T-helper 1 cell treated with Interleukin-12 subunit alpha and Interleukin-12 subunit beta and Interleukin-4 antibody, amounts not matched to agents 30 ng/mL and 1 ng/mL, for 36 hours (primary cell): Measurements from ENCODE around the gene RRAS. TPM values are rescaled to one million over a fixed set of nuclear protein-coding genes. Genes with fewer than 3 reads are reported as not detected.
"Not testable (repeated sequence)": the region's sequence is repeated elsewhere in the genome, so short reads cannot be mapped to it uniquely, and the experiment has no call there.

Source experiments
- intact Hi-C: fragments of 100-400 bp; cut with micrococcal nuclease; formaldehyde crosslinking; loops from one replicate; pipeline ENCODE4 v1.15.1; 2024
- total RNA-seq: library from RNA; stranded (reverse); gene quantifications from 2 replicates; pipeline ENCODE4 v1.2.3, GENCODE V29; 2022

RRAS gene
- total RNA-seq, 1 donor from 2014 or later: 12.0 TPM

GRCh38 chr19:49636233-49636932, 3.6 kb downstream of the RRAS start:
- intact Hi-C loops: no loop called here

- intact Hi-C loops: no loop called here
Observed at GRCh38 chr19:49635530-49636232, 4.3 kb downstream of the RRAS start.

GRCh38 chr19:49633273-49633672, 6.7 kb downstream of the RRAS start:
- intact Hi-C loops: not testable (repeated sequence)

DNA sequence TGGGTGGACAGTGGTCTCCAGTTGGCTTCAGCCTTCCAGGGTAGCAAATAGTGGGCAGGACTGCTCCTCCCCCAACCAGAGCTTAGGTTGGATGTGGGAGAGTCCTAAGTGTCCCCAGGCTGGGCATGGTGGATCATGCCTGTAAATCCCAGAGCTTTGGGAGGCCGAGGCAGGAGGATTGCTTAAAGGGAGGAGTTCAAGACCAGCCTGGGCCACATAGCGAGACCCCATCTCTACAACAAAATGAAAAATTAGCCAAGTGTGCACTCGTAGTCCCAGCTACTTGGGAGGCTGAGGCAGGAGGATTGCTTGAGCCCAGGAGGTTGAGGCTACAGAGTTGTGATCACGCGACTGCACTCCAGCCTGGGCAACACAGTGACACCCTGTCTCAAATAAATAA, 7.4 kb downstream of the RRAS start:
- intact Hi-C loops: no loop called here

- intact Hi-C loops: no loop called here
Observed at GRCh38 chr19:49631610-49632192, 8.2 kb downstream of the RRAS start.

DNA sequence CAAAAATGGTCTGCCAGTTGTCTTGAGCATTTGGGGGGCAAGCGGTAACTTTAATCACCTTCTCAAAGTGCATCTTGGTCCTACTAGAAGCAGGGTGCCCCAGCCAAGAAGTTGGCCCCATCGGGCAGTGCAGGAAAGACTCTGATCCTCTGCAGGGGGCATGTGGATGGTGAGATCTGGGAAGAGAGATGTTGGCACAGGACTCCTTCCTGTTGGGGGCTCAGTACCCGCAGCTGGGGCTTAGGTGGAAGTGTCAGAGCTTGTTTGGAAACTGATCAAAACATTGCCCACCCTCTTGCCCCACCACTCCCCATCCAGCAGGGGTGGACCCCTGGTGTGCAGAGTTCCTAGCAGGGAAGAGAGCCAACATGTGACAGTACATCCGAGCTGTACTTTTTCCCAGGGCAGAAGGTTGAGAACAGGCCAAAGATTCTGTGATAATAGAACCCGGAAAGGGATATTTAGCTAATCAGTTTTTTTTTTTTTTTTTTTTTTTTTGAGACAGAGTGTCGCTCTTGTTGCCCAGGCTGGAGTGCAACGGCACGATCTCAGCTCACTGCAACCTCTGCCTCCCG, 8.8 kb downstream of the RRAS start:
- intact Hi-C loops: no loop called here

DNA sequence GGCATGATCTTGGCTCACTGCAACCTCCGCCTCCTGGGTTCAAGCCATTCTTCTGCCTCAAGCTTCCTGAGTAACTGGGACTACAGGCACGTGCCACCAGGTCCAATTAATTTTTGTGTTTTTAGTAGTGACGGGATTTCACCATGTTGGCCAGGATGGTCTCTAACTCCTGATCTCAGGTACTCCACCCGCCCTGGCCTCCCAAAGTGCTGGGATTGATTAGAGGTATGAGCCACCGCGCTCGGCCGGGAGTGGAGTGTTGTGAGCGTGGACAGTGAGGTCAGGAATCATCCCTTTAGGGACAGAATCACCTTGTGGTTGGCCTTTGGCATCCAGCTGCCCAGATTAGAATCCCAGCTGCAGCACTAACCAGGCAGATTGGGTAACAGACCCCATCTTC, 10.3 kb downstream of the RRAS start:
- intact Hi-C loops: no loop called here

DNA sequence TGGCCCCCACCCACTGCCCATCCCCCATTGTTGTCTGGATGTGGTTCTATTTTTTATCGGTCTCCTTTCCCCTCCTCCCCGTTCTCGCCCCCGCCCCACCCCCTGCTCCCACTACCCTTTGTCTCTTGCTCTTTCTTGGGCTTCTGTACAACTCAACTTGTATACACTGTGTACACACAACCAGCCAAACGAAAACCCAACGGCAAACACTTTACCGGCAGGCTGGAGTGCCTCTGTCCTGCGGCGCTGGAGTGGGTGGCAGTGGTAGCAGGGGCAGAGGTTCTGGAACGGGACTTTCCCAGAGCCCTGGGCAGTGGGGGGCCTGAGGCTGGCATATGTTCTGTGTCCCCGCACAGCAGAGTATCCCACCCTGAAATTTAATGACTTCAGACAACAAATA, 13.7 kb downstream of the RRAS start:
- intact Hi-C loops: no loop called here

DNA sequence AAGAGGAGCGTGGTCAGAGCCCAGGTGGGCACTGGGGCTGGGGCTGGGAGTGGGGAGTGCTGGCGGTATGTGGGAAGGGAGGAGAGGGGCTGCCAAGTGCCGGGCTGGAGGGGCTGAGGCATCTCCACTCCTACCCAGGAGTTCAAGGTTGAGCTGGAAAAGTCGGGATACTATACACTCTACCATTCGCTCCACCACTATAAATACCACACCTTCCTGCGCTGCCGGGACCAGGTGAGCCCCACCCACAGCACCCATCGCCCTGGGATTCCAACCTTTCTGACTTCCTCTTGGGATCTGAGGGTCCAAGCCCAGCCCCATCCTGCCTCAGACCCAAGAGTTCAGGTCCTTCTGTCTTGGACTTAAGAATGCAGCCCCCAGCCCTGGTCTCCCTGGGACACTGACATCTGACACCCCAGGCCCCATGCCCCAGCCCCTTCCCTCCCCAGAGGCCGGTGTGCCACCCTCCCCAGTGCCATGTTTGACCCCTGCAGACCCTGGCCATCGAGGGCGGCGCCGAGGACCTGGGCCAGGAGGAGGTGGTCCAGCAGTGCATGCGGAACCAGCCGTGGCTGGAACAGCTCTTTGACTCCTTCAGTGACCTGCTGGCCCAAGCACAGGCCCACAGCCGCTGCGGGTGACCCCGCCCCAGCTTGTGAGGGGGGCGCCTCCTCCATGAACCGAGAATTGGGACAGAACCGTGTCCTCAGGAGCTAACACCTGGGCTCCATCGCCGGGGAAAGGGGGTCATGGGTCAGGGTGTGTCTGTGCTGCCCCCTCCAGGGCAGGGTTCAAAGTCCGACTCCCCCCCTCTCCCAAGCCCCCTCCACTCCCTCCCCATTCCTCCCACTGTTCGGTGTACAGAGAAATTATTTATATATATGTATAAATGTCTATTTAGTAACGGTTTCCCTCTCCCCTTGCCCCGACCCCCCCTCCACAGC, 14.7 kb downstream of the RRAS start:
- intact Hi-C loops: no loop called here

DNA sequence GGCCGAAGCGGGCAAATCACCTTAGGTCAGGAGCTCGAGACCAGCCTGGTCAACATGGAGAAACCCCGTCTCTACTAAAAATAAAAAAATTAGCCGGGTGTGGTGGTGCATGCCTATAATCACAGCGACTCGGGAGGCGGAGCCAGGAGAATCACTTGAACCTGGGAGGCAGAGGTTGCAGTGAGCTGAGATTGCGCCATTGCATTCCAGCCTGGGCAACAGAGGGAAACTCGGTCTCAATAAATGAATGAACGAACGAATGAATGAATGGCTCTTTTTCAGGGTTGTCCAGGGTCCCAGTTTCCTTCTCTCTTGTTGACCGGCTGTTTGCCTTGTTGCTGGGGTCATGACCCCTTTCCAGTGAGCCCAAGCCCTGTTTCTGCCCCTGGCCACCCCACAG, 22.1 kb downstream of the RRAS start:
- intact Hi-C loops: not testable (repeated sequence)

GRCh38 chr19:49616945-49617344, 23.0 kb downstream of the RRAS start:
- intact Hi-C loops: no loop called here

GRCh38 chr19:49616532-49616931, 23.4 kb downstream of the RRAS start:
- intact Hi-C loops: no loop called here

DNA sequence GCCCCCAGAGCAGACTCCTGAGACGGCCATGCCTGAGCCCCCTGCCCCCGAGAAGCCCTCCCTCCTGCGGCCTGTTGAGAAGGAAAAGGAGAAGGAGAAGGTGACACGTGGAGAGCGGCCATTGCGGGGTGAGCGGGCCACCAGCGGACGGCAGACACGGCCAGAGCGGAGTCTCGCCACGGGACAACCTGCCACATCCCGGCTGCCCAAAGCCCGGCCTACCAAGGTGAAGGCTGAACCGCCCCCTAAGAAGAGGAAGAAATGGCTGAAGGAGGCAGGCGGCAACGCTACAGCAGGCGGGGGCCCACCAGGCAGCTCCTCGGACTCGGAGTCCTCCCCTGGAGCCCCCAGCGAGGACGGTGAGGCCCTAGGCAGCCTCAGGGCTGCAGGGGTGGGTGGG, 24.1 kb downstream of the RRAS start:
- intact Hi-C loops: no loop called here

DNA sequence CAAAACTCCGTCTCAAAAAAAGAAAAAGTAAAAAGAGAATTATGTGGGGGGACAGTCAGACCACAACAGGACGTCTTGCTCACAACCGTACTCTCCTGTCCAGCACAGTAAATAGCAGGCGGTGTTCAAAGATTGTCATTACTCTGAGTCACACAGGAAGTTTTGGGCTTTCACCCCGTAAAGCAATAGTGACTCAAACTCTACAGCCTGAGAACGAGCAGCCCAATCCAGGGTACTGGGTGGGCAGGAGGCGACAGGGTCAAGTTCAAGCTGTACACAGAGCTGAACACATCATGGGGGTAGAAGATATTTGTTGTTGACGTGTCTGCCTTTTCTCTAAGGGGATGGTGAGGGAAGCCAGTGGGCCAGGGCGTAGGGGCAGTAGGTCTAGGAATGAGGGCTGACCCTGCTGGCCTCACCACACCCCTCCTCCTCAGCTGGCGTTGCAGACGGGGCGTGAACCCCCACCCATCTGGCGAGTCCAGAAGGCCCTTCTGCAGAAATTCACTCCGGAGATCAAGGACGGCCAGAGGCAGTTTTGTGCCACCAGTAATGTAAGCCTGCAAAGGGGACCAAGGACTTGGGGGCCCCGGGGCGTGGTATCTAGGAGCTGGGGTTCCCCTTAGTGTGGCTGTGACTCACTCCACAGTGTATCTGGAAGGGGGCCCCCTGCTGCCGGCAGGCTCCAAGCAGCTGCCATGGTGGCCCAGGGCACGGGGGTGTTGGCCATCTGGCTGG, 25.7 kb downstream of the RRAS start:
- intact Hi-C loops: no loop called here

DNA sequence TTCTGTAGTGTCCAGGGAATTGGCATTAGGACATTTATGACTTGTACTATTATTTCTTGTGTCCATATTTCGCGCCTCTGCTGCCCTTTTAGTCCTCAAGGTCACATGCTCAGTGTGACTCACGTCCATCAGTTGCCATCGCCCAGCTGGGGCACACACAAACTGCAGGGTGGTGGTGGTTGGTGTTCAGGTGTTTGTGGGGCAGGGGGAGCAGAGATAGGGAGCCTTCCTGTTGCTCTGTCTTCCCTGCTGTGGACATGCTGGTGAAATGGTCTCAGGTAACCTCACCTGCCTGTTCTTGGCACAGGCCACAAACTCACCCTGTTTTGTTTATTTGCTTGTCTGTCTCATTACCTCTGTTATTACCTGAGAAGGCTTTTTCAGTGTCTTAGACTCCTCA, 26.6 kb downstream of the RRAS start:
- intact Hi-C loops: no loop called here

DNA sequence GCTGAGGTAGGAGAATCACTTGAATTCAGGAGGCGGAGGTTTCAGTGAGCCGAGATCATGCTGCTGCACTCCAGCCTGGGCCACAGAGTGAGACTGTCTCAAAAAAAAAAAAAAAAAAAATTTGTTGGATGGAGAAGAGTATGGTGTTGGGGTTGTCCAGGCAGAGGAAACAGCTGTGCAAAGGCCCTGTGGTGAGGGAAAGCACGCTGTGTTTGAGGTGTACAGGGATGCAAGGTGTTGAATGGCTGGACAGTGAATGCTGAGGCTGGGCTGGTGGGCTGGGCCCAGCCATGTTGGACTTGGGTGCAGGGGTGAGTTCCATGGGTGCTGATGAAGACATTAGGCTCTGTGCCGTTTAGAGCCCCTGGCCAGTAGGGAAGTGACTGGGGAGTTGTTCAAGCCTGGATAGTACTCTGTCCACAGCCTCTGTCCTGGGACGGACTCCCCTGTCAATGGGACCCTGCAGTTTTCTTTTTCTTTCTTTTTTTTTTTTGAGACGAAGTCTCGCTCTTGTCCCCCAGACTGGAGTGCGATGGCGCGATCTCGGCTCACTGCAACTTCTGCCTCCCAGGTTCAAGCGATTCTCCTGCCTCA, 30.3 kb downstream of the RRAS start:
- intact Hi-C loops: no loop called here

DNA sequence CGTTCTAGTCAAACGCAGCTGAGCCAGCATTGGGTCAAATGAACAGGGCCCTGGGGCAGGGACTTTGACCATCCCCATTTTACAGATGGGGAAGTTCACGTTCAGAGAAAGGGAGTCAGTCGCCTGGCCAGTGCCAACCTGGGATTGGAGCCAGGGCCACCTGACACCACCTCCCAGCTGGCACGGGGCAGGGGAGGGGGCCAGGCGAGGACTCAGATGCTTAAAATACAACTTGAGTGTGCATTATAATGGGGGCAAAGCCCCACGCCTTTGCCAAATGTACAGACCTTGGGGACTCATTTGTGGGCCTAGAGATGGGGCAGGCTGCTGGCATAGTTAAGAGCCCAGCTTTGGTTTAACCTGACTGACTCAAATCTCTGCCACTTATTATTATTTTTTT, 34.3 kb downstream of the RRAS start:
- intact Hi-C loops: no loop called here

DNA sequence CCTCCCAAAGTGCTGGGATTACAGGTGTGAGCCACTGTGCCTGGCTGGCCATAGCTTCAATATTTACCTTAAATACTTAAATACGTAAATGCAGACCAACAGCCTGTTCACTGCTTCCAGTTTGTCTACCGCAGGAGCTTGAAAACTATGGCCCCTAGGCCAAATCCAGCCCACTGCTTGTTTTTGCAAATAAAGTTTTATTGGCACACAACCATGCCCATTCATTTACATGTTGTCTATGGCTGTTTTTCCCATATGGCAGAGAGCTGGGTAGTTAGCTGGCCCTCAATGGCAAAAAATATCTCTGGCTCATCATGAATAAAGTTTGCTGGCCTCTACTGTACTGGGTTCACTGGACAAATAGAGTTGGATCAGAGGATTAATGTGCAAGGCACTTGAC, 37.1 kb downstream of the RRAS start:
- intact Hi-C loops: no loop called here

DNA sequence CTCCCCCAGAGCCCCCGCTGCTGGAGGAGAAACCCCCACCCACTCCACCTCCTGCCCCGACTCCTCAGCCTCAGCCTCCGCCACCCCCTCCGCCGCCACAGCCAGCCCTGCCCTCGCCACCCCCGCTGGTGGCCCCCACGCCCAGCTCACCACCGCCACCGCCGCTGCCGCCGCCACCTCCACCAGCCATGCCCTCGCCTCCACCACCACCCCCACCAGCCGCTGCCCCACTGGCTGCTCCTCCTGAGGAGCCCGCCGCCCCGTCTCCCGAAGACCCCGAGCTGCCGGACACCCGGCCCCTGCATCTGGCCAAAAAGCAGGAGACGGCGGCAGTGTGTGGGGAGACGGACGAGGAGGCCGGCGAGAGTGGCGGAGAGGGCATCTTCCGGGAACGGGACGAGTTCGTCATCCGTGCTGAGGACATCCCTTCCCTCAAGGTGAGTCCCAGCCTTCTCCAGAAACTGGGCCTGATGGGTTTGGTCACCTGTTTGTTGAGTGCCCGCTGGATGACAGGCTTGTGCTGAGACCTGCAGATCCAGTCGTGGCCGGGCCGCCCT, 38.4 kb downstream of the RRAS start:
- intact Hi-C loops: no loop called here
